CD14-positive monocyte (primary cell): ENCODE data around the gene HHEX. TPM values are rescaled to one million over a fixed set of nuclear protein-coding genes. Genes with fewer than 3 reads are reported as not detected.

Experiments used
- DNase-seq, 3 donors: peaks; one replicate each; pipeline ENCODE4 v3.0.0-alpha.2; 2011 to 2022
- H2AFZ ChIP-seq: 2 replicates; pipeline ENCODE4 v1.6.0; 2012; ENCODE audit warnings: mild to moderate bottlenecking, low read depth, low read length, inconsistent platforms; ENCODE audit not compliant: insufficient read depth, poor library complexity, severe bottlenecking
- H3K27ac ChIP-seq, 2 donors: 1 replicate in 1 of 2; 2 replicates in 1 of 2; pipeline ENCODE4 v1.5.1; 2012 to 2013; ENCODE audit warnings: low read length in 2 of 2, control low read depth in 1 of 2, inconsistent platforms in 1 of 2, low read depth in 1 of 2, mild to moderate bottlenecking in 1 of 2
- H3K27me3 ChIP-seq, 2 donors: one replicate each; pipeline versions ENCODE4 v1.6.0 to v1.6.1; 2011 to 2013; ENCODE audit warnings: low read length in 2 of 2; ENCODE audit not compliant: control insufficient read depth in 2 of 2, insufficient read depth in 2 of 2
- H3K36me3 ChIP-seq, 2 donors: replicated peaks in 1 of 2; 1 replicate in 1 of 2; 2 replicates in 1 of 2; pipeline versions ENCODE4 v1.5.1 to v1.6.1; 2012 to 2013; ENCODE audit warnings: low read length in 2 of 2, control low read depth in 1 of 2, inconsistent platforms in 1 of 2, mild to moderate bottlenecking in 1 of 2; ENCODE audit not compliant: insufficient read depth in 2 of 2, control insufficient read depth in 1 of 2
- H3K4me1 ChIP-seq, 2 donors: 1 replicate in 1 of 2; 2 replicates in 1 of 2; pipeline versions ENCODE4 v1.5.1 to v1.6.1; 2012 to 2013; ENCODE audit warnings: low read length in 2 of 2, control low read depth in 1 of 2, inconsistent platforms in 1 of 2, mild to moderate bottlenecking in 1 of 2, moderate library complexity in 1 of 2; ENCODE audit not compliant: insufficient read depth in 2 of 2, control insufficient read depth in 1 of 2
- H3K4me2 ChIP-seq: replicated peaks from 2 replicates; pipeline ENCODE3; 2012; ENCODE audit warnings: low read length, moderate library complexity, mild to moderate bottlenecking; ENCODE audit not compliant: poor library complexity, severe bottlenecking; ENCODE audit errors: extremely low read depth
- H3K4me3 ChIP-seq, 3 experiments: fragments of 200-600 bp in 1 of 3; sonication (generic) in 1 of 3; replicated peaks in 1 of 3; 1 replicate in 2 of 3; 2 replicates in 1 of 3; pipeline ENCODE4 v1.5.1; 2011 to 2013; ENCODE audit warnings: low read length in 3 of 3, mild to moderate bottlenecking in 3 of 3, control low read depth in 2 of 3, low read depth in 2 of 3, inconsistent platforms in 1 of 3, moderate library complexity in 1 of 3
- H3K79me2 ChIP-seq: 2 replicates; pipeline ENCODE4 v1.6.0; 2012; ENCODE audit warnings: mild to moderate bottlenecking, control low read depth, inconsistent platforms, low read length, moderate library complexity; ENCODE audit not compliant: insufficient read depth
- H3K9ac ChIP-seq: 2 replicates; pipeline ENCODE4 v1.6.0; 2017; ENCODE audit warnings: low read length, mild to moderate bottlenecking; ENCODE audit not compliant: insufficient read depth, poor library complexity, severe bottlenecking
- H3K9me3 ChIP-seq, 2 donors: replicated peaks in 1 of 2; 1 replicate in 1 of 2; 2 replicates in 1 of 2; pipeline versions ENCODE4 v1.5.1 to v1.6.1; 2012 to 2013; ENCODE audit warnings: low read length in 2 of 2, control low read depth in 1 of 2; ENCODE audit not compliant: control insufficient read depth in 1 of 2, insufficient read depth in 1 of 2
- H4K20me1 ChIP-seq: 2 replicates; pipeline ENCODE4 v1.6.0; 2012; ENCODE audit warnings: mild to moderate bottlenecking, low read length, control low read depth, moderate library complexity; ENCODE audit not compliant: insufficient read depth
- H3K27ac Mint-ChIP-seq, 7 donors: one replicate each; pipeline ENCODE4 v1.8.0; 2020; ENCODE audit warnings: mild to moderate bottlenecking in 7 of 7, mixed read lengths in 7 of 7, moderate library complexity in 6 of 7, inconsistent platforms in 2 of 7
- H3K27me3 Mint-ChIP-seq, 3 donors: one replicate each; pipeline ENCODE4 v1.8.0; 2021 to 2022; ENCODE audit warnings: low read depth in 3 of 3, mild to moderate bottlenecking in 3 of 3, mixed read lengths in 3 of 3, moderate library complexity in 3 of 3, inconsistent platforms in 1 of 3
- H3K36me3 Mint-ChIP-seq, 2 donors: one replicate each; pipeline ENCODE4 v1.8.0; 2020; ENCODE audit warnings: mixed read lengths in 2 of 2, inconsistent platforms in 1 of 2, mild to moderate bottlenecking in 1 of 2
- H3K4me1 Mint-ChIP-seq: one replicate; pipeline ENCODE4 v1.8.0; 2020; ENCODE audit warnings: mild to moderate bottlenecking, mixed read lengths
- H3K4me3 Mint-ChIP-seq, 2 donors: one replicate each; pipeline ENCODE4 v1.8.0; 2020; ENCODE audit warnings: mild to moderate bottlenecking in 2 of 2, mixed read lengths in 2 of 2, moderate library complexity in 1 of 2
- H3K9me3 Mint-ChIP-seq, 7 donors: one replicate each; pipeline ENCODE4 v1.8.0; 2020 to 2022; ENCODE audit warnings: mixed read lengths in 7 of 7, mild to moderate bottlenecking in 6 of 7, moderate library complexity in 6 of 7, inconsistent platforms in 2 of 7
- CTCF ChIP-seq: fragments of 200-600 bp; IDR thresholded peaks from one replicate; pipeline ENCODE4 v1.8.0; 2022; ENCODE audit warnings: antibody characterized with exemption, mild to moderate bottlenecking
- WGBS: methylation state at CpG from one replicate; pipeline ENCODE4 v1.1.5; 2013; ENCODE audit warnings: missing lambda C conversion rate; ENCODE audit not compliant: insufficient coverage; 5-methylcytosine and 5-hydroxymethylcytosine counted together
- intact Hi-C, 2 donors: fragments of 100-400 bp; cut with micrococcal nuclease; formaldehyde crosslinking; loops; one replicate each; pipeline versions ENCODE4 v1.15.0 to v1.15.1; 2023
- polyA plus RNA-seq, 3 donors: library from polyadenylated mRNA; depleted of rRNA in 1 of 3; unstranded in 2 of 3; stranded (reverse) in 1 of 3; fragments of 300-500 nt in 2 of 3; fragments of >200 nt in 1 of 3; fragmentation: Illumina TruSeq in 2 of 3; gene quantifications; 1 replicate in 2 of 3; 2 replicates in 1 of 3; pipeline ENCODE4 v1.2.3, GENCODE V29; 2012 to 2021

The HHEX gene
- polyA plus RNA-seq, 3 donors = 33.6 to 54.6 (median 51.2) TPM

DNA sequence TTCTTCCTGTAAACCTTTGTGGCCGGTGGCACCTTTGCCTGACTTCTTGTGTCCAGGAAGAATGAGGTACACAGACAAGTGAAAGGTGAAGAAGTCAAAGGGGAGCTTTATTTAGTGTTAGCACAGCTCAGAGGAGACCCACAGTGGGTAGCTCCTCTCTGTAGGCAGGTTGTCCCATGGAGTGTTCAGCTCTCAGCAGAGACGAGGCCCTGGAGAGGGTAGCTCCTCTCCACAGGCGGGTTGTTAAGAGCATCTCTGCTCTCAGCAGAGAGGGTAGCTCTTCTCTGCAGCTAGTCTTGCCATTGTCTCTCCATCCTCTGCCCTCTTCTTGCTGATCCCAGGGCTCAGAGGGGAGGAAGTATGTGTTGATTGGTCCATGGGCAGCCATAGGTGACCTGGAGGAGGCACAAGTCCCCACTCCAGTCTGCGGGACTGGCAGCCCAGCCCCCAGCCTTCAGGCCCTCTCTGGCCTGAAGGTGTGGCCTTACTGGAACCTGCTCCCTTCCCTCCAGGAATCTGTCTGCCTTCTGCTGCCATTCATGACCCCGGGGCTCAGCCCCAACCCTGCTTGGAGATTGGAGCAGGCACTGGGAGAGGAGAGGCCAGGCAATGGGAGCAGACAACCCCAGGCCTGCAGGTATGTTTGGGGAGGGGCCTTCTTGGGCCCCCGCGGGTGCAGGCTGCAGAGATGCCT is 24.5 kb downstream of the HHEX start:
- Histone ChIP-seq H3K36me3 (no peaks in the 10 kb centered on the region), H3K9me3 (peaks cover 0 to 8% of the 10 kb centered on the region in 2 donors), H2AFZ (no peak overlapping the region), H3K4me3 (no peak overlapping the region), H3K27me3 (peaks cover 0 to 6% of the 10 kb centered on the region in 2 donors), H3K79me2 (no peaks in the 10 kb centered on the region), H3K4me1 (peaks cover 12 to 19% of the 10 kb centered on the region in 2 donors), H3K4me2 (no peak overlapping the region), H3K27ac (no peak overlapping the region), H4K20me1 (no peaks in the 10 kb centered on the region), H3K9ac (no peak overlapping the region)
- Mint-ChIP-seq H3K4me3 (peak overlapping the region in 1 of 2 donors; percentile 11), H3K4me1 (peaks cover 21% of the 10 kb centered on the region), H3K36me3 (no peaks in the 10 kb centered on the region), H3K27me3 (peaks cover 15 to 28% (median 19%) of the 10 kb centered on the region in 3 donors), H3K9me3 (peaks cover 0 to 13% (median 8%) of the 10 kb centered on the region in 7 donors), H3K27ac (no peak overlapping the region)
- 100% methylated on average over 3 of the region's 7 CpGs for WGBS
- intact Hi-C loops = no loop called here
- no peak for DNase-seq
- TF ChIP-seq CTCF = no peak

DNA sequence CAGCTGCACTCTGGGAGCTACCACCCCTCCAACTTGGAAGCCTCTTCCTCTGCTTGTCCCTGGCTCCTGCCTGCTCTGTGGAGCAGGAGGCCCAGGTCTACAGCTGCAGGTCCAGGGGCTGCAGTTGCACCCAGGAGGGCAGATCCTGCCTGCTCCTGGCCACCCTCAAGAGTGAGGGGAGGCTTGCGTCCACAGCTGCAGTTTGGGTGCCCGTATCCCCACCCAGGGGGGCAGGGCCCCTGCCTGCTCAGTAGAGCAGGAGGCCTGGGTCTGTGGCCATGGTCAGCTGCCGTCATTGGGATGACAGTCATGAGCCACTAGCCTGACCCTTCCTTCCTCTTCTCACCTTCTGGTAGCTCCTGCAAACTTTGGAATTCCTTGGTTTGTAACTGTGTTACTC is 25.1 kb downstream of the HHEX start:
- no peak overlapping the region for H3K4me2 ChIP-seq
- H3K9ac ChIP-seq = no peak overlapping the region
- intact Hi-C loops = no loop called here
- H3K36me3 ChIP-seq = no peaks in the 10 kb centered on the region
- H3K9me3 Mint-ChIP-seq = peaks cover 0 to 13% (median 8%) of the 10 kb centered on the region in 7 donors
- peaks cover 0 to 4% of the 10 kb centered on the region in 2 donors for H3K27me3 ChIP-seq
- DNase-seq = no peak
- peaks cover 21% of the 10 kb centered on the region for H3K4me1 Mint-ChIP-seq
- H3K4me3 Mint-ChIP-seq = no peak overlapping the region
- WGBS = 82% methylated on average over 3 of the region's 3 CpGs
- H3K27me3 Mint-ChIP-seq = peaks cover 12 to 26% (median 19%) of the 10 kb centered on the region in 3 donors
- H3K4me3 ChIP-seq = no peak overlapping the region
- H3K27ac ChIP-seq = no peak overlapping the region
- peaks cover 12 to 19% of the 10 kb centered on the region in 2 donors for H3K4me1 ChIP-seq
- H4K20me1 ChIP-seq = no peaks in the 10 kb centered on the region
- H3K36me3 Mint-ChIP-seq = no peaks in the 10 kb centered on the region
- H2AFZ ChIP-seq = no peak overlapping the region
- peaks cover 0 to 8% of the 10 kb centered on the region in 2 donors for H3K9me3 ChIP-seq
- TF ChIP-seq CTCF = no peak
- H3K79me2 ChIP-seq = no peaks in the 10 kb centered on the region
- H3K27ac Mint-ChIP-seq = no peak overlapping the region
